OCI-LY7 (cell line): Measurements from ENCODE around the gene ANKRD27. TPM values are rescaled to one million over a fixed set of nuclear protein-coding genes. Genes with fewer than 3 reads are reported as not detected.
A peak's percentile ranks its signal among the peaks of the same experiment; 100 is the strongest.

ENCODE experiments used
- BruUV-seq: library from RNA; stranded (reverse); fragments of 400-500 nt; replicated peaks from 2 replicates; lab custom pipeline; 2021; lab: Mats Ljungman, UMichigan
- CTCF ChIA-PET: fragments of 300-600 bp; sonication (Branson Sonifier 250); formaldehyde crosslinking; loops from one replicate; lab custom pipeline; 2022; ENCODE audit warnings: antibody characterized with exemption; ENCODE audit not compliant: unreplicated experiment; lab: Charles Lee
- POLR2A ChIA-PET: fragments of 300-600 bp; sonication (Branson Sonifier 250); formaldehyde crosslinking; loops from one replicate; lab custom pipeline; 2022; ENCODE audit warnings: antibody characterized with exemption; lab: Charles Lee
- DNase-seq: peaks from one replicate; pipeline ENCODE4 v3.0.0-alpha.2; 2015; ENCODE audit warnings: low spot score
- H2AFZ ChIP-seq: fragments of 200-600 bp; sonication (generic), shearing (Covaris generic); 2 replicates; pipeline ENCODE4 v1.6.1; 2014; ENCODE audit warnings: mild to moderate bottlenecking, antibody characterized with exemption, low read length, moderate library complexity
- H3K27ac ChIP-seq: fragments of 200-600 bp; sonication (generic); 2 replicates; pipeline ENCODE4 v1.5.1; 2014; ENCODE audit warnings: mixed run types, low read depth, mild to moderate bottlenecking, moderate library complexity, low read length, inconsistent platforms; ENCODE audit not compliant: poor library complexity, severe bottlenecking
- H3K36me3 ChIP-seq: fragments of 200-600 bp; sonication (generic); 2 replicates; pipeline ENCODE4 v1.6.1; 2014; ENCODE audit warnings: mild to moderate bottlenecking, antibody characterized with exemption, low read length, moderate library complexity, mixed read lengths; ENCODE audit not compliant: insufficient read depth
- H3K4me1 ChIP-seq: fragments of 200-600 bp; sonication (generic); 2 replicates; pipeline ENCODE4 v1.5.1; 2014; ENCODE audit warnings: mild to moderate bottlenecking, low read length; ENCODE audit not compliant: insufficient read depth, poor library complexity, severe bottlenecking
- H3K4me2 ChIP-seq: fragments of 200-600 bp; sonication (generic); 2 replicates; pipeline ENCODE4 v1.6.1; 2014; ENCODE audit warnings: mild to moderate bottlenecking, low read length
- H3K4me3 ChIP-seq: fragments of 200-600 bp; sonication (generic); 2 replicates; pipeline ENCODE4 v1.5.1; 2014; ENCODE audit warnings: mild to moderate bottlenecking, low read depth, low read length; ENCODE audit not compliant: poor library complexity, severe bottlenecking
- H3K79me2 ChIP-seq: fragments of 200-600 bp; sonication (generic); 2 replicates; pipeline ENCODE4 v1.6.1; 2016; ENCODE audit warnings: low read depth, mild to moderate bottlenecking, low read length, moderate library complexity, mixed read lengths; ENCODE audit not compliant: insufficient read depth
- H3K9me2 ChIP-seq: fragments of 200-600 bp; sonication (generic); 2 replicates; pipeline ENCODE4 v1.6.1; 2016; ENCODE audit warnings: mild to moderate bottlenecking, low read length, mixed read lengths; ENCODE audit not compliant: insufficient read depth
- H3K9me3 ChIP-seq: fragments of 200-600 bp; sonication (generic); 2 replicates; pipeline ENCODE4 v1.6.1; 2014; ENCODE audit warnings: mild to moderate bottlenecking, mixed run types, low read length, mixed read lengths
- H4K20me1 ChIP-seq: fragments of 200-600 bp; sonication (generic); 2 replicates; pipeline ENCODE4 v1.6.1; 2014; ENCODE audit warnings: mild to moderate bottlenecking, antibody characterized with exemption, low read length, moderate library complexity, mixed read lengths; ENCODE audit not compliant: insufficient read depth
- EZH2phosphoT487 ChIP-seq: fragments of 200-600 bp; sonication (generic); IDR thresholded peaks from 2 replicates; pipeline ENCODE4 v1.6.1; 2018; ENCODE audit warnings: low read depth, borderline replicate concordance, mild to moderate bottlenecking, mixed run types, antibody characterized with exemption, low read length, moderate library complexity, mixed read lengths
- intact Hi-C: fragments of 100-400 bp; cut with micrococcal nuclease; formaldehyde crosslinking; loops from one replicate; pipeline ENCODE4 v1.10.0; 2022; ENCODE audit not compliant: unreplicated experiment
- total RNA-seq, 2 experiments: library from RNA; depleted of rRNA in 1 of 2; stranded (reverse); fragments of >200 nt in 1 of 2; shearing (Covaris generic) in 1 of 2; gene quantifications; 2 replicates each; pipeline ENCODE4 v1.2.3, GENCODE V29; 2014 to 2022
- TF ChIP-seq, protein P1 (sequence below): fragments of 200-600 bp; sonication (generic); conservative IDR thresholded peaks from 2 replicates; pipeline ENCODE4 v1.5.1; 2014; ENCODE audit warnings: mild to moderate bottlenecking, antibody characterized with exemption, low read length, moderate library complexity, mixed read lengths

The ANKRD27 gene
- total RNA-seq, 2 experiments from 2014 or later = 43.0 to 58.5 TPM

DNA sequence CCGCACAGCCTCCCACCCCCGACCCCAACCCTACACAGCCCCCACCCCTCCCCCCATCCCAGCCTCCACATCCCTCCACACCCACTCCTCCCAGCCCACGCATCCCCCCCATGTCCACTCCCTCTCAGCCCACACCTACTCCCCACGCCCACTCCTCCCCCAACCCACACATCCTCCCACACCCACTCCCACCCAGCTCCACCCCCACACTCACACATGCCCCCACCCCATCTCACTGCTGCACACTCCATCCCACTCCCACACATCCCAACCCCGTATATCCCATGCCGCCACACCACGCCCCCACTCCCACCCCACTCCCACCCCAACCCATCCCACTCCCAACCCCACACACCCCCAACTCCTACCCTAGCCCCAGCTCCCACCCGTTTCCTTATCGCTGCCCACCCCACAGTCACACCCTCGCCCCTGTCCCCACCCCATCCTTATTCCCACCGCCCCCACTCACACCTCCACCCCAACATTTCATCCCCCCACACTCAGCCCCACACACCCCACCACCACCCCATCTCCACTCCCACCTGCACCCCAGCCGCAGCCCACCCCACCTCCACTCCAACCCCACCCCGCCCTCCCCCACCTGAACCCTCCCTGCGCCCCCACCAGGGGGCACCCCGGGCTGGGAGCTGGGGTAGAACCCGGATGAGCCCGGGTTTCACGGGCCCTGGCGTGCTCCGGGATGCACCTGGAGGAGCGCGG is 45.4 kb upstream of the ANKRD27 start:
- BruUV-seq = no TSS peak
- CTCF ChIA-PET = no interaction called here

DNA sequence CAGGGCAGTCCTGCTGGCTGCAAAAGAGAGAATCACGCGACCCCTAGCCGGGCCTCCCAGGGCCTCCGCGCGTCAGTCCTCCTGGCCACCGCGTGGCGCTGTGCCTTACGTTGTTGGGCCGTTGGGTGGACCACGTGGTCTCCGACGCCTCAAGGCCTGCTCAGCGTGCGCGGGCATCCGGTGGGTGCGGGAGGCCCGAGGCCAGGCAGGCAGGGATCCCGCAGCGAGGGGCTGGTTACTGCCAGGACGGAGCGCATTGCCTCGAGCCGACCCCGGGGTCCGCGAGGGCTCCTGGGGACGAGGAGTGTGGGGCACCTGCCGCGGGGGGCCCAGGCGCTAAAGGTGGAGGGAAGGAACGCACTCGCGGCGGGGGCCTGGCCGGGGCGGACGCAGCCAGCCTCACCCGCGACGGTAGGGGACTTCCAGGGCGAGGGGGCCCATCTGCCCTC is 44.7 kb upstream of the ANKRD27 start, which contains the start of gene TDRD12:
TDRD12 (plus strand) TSS at position 157 of the 449 bp plus-strand sequence. CDS start 306 bp downstream, outside the sequence.
- H3K79me2 ChIP-seq = no peaks in the 10 kb centered on the region
- BruUV-seq = no TSS peak
- no peak within 1 kb of the TSS for H2AFZ ChIP-seq
- H3K27ac ChIP-seq = no peak within 1 kb of the TSS
- no peaks in the 10 kb centered on the region for H3K4me1 ChIP-seq
- POLR2A ChIA-PET = no interaction called here
- CTCF ChIA-PET = no interaction called here
- DNase-seq = no peak
- no peak within 1 kb of the TSS for H3K4me3 ChIP-seq
- H3K9me2 ChIP-seq = no peaks in the 10 kb centered on the region
- no peaks in the 10 kb centered on the region for H3K36me3 ChIP-seq
- TF ChIP-seq EZH2phosphoT487 = no peak
- TF ChIP-seq, protein P1, sequence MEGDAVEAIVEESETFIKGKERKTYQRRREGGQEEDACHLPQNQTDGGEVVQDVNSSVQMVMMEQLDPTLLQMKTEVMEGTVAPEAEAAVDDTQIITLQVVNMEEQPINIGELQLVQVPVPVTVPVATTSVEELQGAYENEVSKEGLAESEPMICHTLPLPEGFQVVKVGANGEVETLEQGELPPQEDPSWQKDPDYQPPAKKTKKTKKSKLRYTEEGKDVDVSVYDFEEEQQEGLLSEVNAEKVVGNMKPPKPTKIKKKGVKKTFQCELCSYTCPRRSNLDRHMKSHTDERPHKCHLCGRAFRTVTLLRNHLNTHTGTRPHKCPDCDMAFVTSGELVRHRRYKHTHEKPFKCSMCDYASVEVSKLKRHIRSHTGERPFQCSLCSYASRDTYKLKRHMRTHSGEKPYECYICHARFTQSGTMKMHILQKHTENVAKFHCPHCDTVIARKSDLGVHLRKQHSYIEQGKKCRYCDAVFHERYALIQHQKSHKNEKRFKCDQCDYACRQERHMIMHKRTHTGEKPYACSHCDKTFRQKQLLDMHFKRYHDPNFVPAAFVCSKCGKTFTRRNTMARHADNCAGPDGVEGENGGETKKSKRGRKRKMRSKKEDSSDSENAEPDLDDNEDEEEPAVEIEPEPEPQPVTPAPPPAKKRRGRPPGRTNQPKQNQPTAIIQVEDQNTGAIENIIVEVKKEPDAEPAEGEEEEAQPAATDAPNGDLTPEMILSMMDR = peak; percentile 22; the same call in 1 of the 2 replicates
- no peak within 1 kb of the TSS for H3K4me2 ChIP-seq
- no peaks in the 10 kb centered on the region for H4K20me1 ChIP-seq
- no peaks in the 10 kb centered on the region for H3K9me3 ChIP-seq
- intact Hi-C loops = no loop called here

More for the DNA sequence above, 45.4 kb upstream of the ANKRD27 start:
- no peak overlapping the region for H3K4me2 ChIP-seq
- no peak overlapping the region for H3K4me3 ChIP-seq
- no peak overlapping the region for H2AFZ ChIP-seq
- intact Hi-C loops = no loop called here
- no peaks in the 10 kb centered on the region for H3K4me1 ChIP-seq
- no peaks in the 10 kb centered on the region for H4K20me1 ChIP-seq
- H3K9me3 ChIP-seq = no peaks in the 10 kb centered on the region
- TF ChIP-seq EZH2phosphoT487 = no peak
- TF ChIP-seq, protein P1 = no peak
- H3K79me2 ChIP-seq = no peaks in the 10 kb centered on the region
- DNase-seq = no peak
- POLR2A ChIA-PET = no interaction called here
- H3K27ac ChIP-seq = no peak overlapping the region
- no peaks in the 10 kb centered on the region for H3K9me2 ChIP-seq
- no peaks in the 10 kb centered on the region for H3K36me3 ChIP-seq

DNA sequence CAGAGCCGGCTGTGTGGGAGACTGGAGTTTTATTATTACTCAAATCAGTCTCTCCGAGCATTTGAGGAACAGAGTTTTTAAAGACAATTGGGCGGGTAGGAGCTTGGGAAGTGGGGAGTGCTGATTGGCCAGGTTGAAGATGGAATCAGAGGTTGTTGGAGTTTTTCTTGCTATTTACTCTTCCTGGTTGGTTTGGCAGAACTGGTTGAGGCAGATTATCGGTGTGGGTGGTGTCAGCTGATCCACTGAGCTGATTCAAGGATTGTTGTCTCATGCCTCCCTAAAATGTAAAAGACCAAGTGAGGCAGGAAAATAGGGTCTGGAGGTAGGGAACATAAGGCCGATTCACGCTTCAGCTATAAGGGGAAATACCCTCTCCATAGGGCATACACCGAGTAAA is 43.3 kb upstream of the ANKRD27 start:
- Histone ChIP-seq H4K20me1 (no peaks in the 10 kb centered on the region), H3K4me1 (no peaks in the 10 kb centered on the region), H3K4me2 (no peak overlapping the region), H3K79me2 (no peaks in the 10 kb centered on the region), H2AFZ (no peak overlapping the region), H3K27ac (no peak overlapping the region), H3K9me2 (no peaks in the 10 kb centered on the region), H3K4me3 (no peak overlapping the region), H3K36me3 (no peaks in the 10 kb centered on the region), H3K9me3 (no peaks in the 10 kb centered on the region)
- TF ChIP-seq, protein P1 = no peak
- no peak for TF ChIP-seq EZH2phosphoT487
- no peak for DNase-seq
- POLR2A ChIA-PET = no interaction called here
- CTCF ChIA-PET = no interaction called here
- no TSS peak for BruUV-seq
- intact Hi-C loops = no loop called here
